ENCODE measurements around the gene IL20.

Gene IL20

DNA sequence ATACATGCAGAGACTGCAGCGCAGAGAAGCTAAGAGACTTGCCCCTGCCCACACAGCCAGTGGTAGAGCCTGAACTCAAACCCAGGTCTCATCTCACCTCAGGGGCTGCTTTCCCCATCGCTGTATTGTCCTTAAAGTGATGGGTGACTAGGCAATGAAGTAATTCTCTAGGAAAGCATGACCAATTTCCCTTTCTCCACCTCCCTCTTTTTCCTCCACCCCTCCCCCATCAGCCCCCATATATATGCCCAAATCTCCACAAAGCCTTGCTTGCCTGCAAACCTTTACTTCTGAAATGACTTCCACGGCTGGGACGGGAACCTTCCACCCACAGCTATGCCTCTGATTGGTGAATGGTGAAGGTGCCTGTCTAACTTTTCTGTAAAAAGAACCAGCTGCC, 31.8 kb downstream of the IL20 start, which contains the start of gene IL24:
IL24 (plus strand) TSS at position 269 of the 400 bp plus-strand sequence. CDS start 390 bp downstream, outside the sequence.
- Histone ChIP-seq H3K27ac (ENCODE audit: low read length) (no peak within 1 kb of the TSS), H2AFZ (ENCODE audit: low read depth, low read length) (no peak within 1 kb of the TSS), H4K20me1 (ENCODE audit: insufficient read depth, low read length) (no peaks in the 10 kb centered on the region)

DNA sequence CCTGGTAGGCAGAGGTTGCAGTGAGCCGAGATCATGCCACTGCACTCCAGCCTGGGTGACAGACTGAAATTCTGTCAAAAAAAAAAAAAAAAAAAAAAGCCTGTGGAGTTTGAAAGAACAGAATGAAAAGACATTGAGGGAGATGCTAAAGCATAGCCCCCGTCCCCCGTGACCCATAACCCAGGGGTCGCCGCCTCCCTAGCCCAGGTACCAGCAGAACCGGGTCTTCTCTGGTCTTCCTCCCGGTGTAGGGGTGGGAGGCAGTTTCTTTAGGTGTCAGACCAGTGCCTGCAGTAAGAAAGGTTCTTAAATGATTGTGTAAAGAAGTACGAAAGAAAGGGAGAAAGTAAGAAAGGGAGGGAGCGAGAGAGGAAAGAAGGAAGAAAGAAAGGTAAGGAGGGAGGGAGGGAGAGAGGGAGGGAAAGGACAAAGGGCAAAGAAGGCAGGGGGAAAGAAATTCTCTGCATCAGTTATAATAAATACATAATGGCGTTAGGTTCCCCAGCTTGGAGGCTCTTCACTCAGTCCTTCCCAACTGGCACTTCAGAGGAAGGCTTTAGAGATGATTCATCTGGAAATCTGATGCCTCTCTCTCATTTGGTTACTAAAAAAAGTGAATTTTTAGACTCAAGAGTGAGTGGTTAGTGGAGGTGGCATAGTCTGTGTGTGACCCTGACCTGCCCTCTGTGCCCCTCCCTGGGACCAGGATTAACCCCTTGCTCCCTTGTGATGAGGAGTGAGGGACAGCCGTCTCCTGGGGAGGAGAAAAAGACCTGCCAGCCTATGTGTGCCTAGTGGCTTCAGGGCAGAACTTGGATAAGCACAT, 32.9 kb downstream of the IL20 start:
- peaks cover 11% of the 10 kb centered on the region for H3K4me1 ChIP-seq (ENCODE audit: low read length)
- H3K9ac ChIP-seq (ENCODE audit: low read length), result no peak overlapping the region
- no peaks in the 10 kb centered on the region for H4K20me1 ChIP-seq (ENCODE audit: insufficient read depth, low read length)
- H2AFZ ChIP-seq (ENCODE audit: low read depth, low read length), result no peak overlapping the region
- no peaks in the 10 kb centered on the region for H3K36me3 ChIP-seq (replicated peaks; ENCODE audit: low read depth, low read length)
- no peaks in the 10 kb centered on the region for H3K79me2 ChIP-seq (ENCODE audit: low read length)
- TF ChIP-seq, protein P1, sequence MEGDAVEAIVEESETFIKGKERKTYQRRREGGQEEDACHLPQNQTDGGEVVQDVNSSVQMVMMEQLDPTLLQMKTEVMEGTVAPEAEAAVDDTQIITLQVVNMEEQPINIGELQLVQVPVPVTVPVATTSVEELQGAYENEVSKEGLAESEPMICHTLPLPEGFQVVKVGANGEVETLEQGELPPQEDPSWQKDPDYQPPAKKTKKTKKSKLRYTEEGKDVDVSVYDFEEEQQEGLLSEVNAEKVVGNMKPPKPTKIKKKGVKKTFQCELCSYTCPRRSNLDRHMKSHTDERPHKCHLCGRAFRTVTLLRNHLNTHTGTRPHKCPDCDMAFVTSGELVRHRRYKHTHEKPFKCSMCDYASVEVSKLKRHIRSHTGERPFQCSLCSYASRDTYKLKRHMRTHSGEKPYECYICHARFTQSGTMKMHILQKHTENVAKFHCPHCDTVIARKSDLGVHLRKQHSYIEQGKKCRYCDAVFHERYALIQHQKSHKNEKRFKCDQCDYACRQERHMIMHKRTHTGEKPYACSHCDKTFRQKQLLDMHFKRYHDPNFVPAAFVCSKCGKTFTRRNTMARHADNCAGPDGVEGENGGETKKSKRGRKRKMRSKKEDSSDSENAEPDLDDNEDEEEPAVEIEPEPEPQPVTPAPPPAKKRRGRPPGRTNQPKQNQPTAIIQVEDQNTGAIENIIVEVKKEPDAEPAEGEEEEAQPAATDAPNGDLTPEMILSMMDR (IDR thresholded peaks at IDR 0.05; ENCODE audit: low read depth, low read length), result no peak
- TF ChIP-seq EZH2phosphoT487 (IDR thresholded peaks at IDR 0.05; ENCODE audit: low read depth), result no peak
- no peak overlapping the region for H3K4me2 ChIP-seq (ENCODE audit: low read length)
- no peak overlapping the region for H3K27ac ChIP-seq (ENCODE audit: low read length)
- no peak overlapping the region for H3K4me3 ChIP-seq (ENCODE audit: low read length)
- H3K27me3 ChIP-seq (ENCODE audit: low read depth, low read length), result peaks cover 20% of the 10 kb centered on the region
- no peaks in the 10 kb centered on the region for H3K9me3 ChIP-seq (ENCODE audit: insufficient read depth, low read length)

More for the DNA sequence above, 31.8 kb downstream of the IL20 start, which contains the start of gene IL24:
- H3K9me3 ChIP-seq (ENCODE audit: insufficient read depth, low read length), result no peaks in the 10 kb centered on the region
- TF ChIP-seq EZH2phosphoT487 (IDR thresholded peaks at IDR 0.05; ENCODE audit: low read depth), result no peak
- TF ChIP-seq, protein P1 (IDR thresholded peaks at IDR 0.05; ENCODE audit: low read depth, low read length), result no peak
- peaks cover 11% of the 10 kb centered on the region for H3K4me1 ChIP-seq (ENCODE audit: low read length)
- no peak within 1 kb of the TSS for H3K4me2 ChIP-seq (ENCODE audit: low read length)
- no peak within 1 kb of the TSS for H3K9ac ChIP-seq (ENCODE audit: low read length)
- no peak within 1 kb of the TSS for H3K4me3 ChIP-seq (ENCODE audit: low read length)
- peaks cover 24% of the 10 kb centered on the region for H3K27me3 ChIP-seq (ENCODE audit: low read depth, low read length)
- H3K36me3 ChIP-seq (replicated peaks; ENCODE audit: low read depth, low read length), result no peaks in the 10 kb centered on the region
- no peaks in the 10 kb centered on the region for H3K79me2 ChIP-seq (ENCODE audit: low read length)

DNA sequence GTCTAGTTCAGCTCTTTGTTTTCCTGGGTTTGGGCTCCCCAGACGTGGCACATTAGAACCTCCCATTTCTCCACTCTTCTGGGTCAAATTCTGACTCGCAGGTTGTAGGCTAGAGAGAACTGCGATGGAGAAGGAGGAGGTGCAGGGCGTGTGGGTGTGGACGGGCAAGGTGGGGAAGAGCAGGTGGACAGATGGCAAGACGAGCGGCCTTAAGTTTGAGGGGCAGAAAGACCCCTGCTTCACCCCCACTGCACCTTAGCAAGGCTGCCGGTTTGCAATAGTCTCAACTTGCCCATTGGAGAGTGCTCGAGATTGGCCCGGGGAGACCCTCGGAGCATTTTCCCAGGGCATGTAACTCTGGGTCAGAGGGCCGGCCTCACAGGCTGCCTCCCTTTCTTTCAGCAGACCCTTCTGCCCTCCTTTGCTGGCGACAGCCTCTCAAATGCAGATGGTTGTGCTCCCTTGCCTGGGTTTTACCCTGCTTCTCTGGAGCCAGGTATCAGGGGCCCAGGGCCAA, 33.5 kb downstream of the IL20 start:
- Histone ChIP-seq H3K4me2 (ENCODE audit: low read length) (no peak overlapping the region), H3K27me3 (ENCODE audit: low read depth, low read length) (peaks cover 20% of the 10 kb centered on the region), H3K9me3 (ENCODE audit: insufficient read depth, low read length) (no peaks in the 10 kb centered on the region), H3K4me1 (ENCODE audit: low read length) (peaks cover 5% of the 10 kb centered on the region), H3K36me3 (replicated peaks; ENCODE audit: low read depth, low read length) (no peaks in the 10 kb centered on the region), H2AFZ (ENCODE audit: low read depth, low read length) (no peak overlapping the region), H4K20me1 (ENCODE audit: insufficient read depth, low read length) (no peaks in the 10 kb centered on the region), H3K4me3 (ENCODE audit: low read length) (no peak overlapping the region), H3K27ac (ENCODE audit: low read length) (no peak overlapping the region), H3K79me2 (ENCODE audit: low read length) (no peaks in the 10 kb centered on the region), H3K9ac (ENCODE audit: low read length) (no peak overlapping the region)
- TF ChIP-seq EZH2phosphoT487 (IDR thresholded peaks at IDR 0.05; ENCODE audit: low read depth), result no peak
- TF ChIP-seq, protein P1 (IDR thresholded peaks at IDR 0.05; ENCODE audit: low read depth, low read length), result no peak

DNA sequence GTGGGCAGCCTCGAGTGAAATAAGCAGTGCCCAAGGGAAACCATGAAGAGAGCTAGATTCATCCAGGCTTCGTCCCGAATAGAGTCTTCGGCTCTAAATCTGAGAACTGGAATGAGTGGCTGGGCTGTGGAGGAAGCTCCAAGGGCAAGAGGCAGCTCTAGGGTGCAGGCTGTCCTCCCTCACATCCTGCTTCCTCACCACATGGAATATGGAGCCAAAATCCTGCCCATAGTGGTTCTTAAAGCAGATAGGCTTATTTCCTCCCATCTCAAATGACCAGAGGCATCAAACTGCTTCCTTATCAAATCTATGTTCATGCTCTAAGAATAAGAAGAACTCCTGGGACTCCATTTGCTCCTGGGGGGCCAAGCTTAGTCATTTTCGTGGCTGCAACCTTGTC, 34.3 kb downstream of the IL20 start:
- H3K9me3 ChIP-seq (ENCODE audit: insufficient read depth, low read length), result no peaks in the 10 kb centered on the region
- peaks cover 1% of the 10 kb centered on the region; the same call in 1 of the 2 replicates for H3K4me1 ChIP-seq (ENCODE audit: low read length)

More for the DNA sequence above, 34.3 kb downstream of the IL20 start:
- H3K27ac ChIP-seq (ENCODE audit: low read length), result no peak overlapping the region
- TF ChIP-seq, protein P1 (IDR thresholded peaks at IDR 0.05; ENCODE audit: low read depth, low read length), result no peak
- TF ChIP-seq EZH2phosphoT487 (IDR thresholded peaks at IDR 0.05; ENCODE audit: low read depth), result no peak
- H3K36me3 ChIP-seq (replicated peaks; ENCODE audit: low read depth, low read length), result no peaks in the 10 kb centered on the region
- H3K4me3 ChIP-seq (ENCODE audit: low read length), result no peak overlapping the region
- no peak overlapping the region for H3K4me2 ChIP-seq (ENCODE audit: low read length)
- no peaks in the 10 kb centered on the region for H4K20me1 ChIP-seq (ENCODE audit: insufficient read depth, low read length)
- H3K27me3 ChIP-seq (ENCODE audit: low read depth, low read length), result peaks cover 20% of the 10 kb centered on the region
- H3K9ac ChIP-seq (ENCODE audit: low read length), result no peak overlapping the region
- no peak overlapping the region for H2AFZ ChIP-seq (ENCODE audit: low read depth, low read length)
- no peaks in the 10 kb centered on the region for H3K79me2 ChIP-seq (ENCODE audit: low read length)
